Ovary (tissue), 9 donors: ENCODE measurements around the gene TNK2. TPM values are rescaled to one million over a fixed set of nuclear protein-coding genes. Genes with fewer than 3 reads are reported as not detected.

Experiments
- DNase-seq, 5 donors: peaks; one replicate each; pipeline ENCODE4 v3.0.0-alpha.2; 2019 to 2020
- H3K27ac ChIP-seq, 2 donors: fragments of 200-600 bp; one replicate each; pipeline versions ENCODE4 v1.5.1 to v1.8.0; 2019 to 2022
- H3K27me3 ChIP-seq: fragments of 200-600 bp; one replicate; pipeline ENCODE4 v1.8.0; 2022
- H3K36me3 ChIP-seq: fragments of 200-600 bp; sonication (generic); one replicate; pipeline ENCODE4 v1.5.1; 2019
- H3K4me1 ChIP-seq: one replicate; pipeline ENCODE4 v1.8.1; 2013; ENCODE audit warnings: mild to moderate bottlenecking, moderate library complexity; ENCODE audit not compliant: insufficient read depth
- H3K4me3 ChIP-seq: fragments of 200-600 bp; sonication (generic); one replicate; pipeline ENCODE4 v1.5.1; 2017
- H3K9me3 ChIP-seq, 2 donors: fragments of 200-600 bp in 1 of 2; sonication (generic) in 1 of 2; one replicate each; pipeline versions ENCODE4 v1.5.1 to v1.8.1; 2013 to 2019; ENCODE audit warnings: mild to moderate bottlenecking in 1 of 2, moderate library complexity in 1 of 2
- EP300 ChIP-seq: sonication (generic); formaldehyde crosslinking; IDR thresholded peaks from one replicate; pipeline ENCODE4 v1.6.1; 2017; ENCODE audit warnings: antibody characterized with exemption
- POLR2A ChIP-seq: fragments of 450-650 bp; IDR thresholded peaks from one replicate; pipeline ENCODE4 v1.6.1; 2017; ENCODE audit warnings: antibody characterized with exemption, mild to moderate bottlenecking, moderate library complexity
- WGBS, 3 donors: extraction: QIAGEN DNeasy Blood & Tissue Kit in 1 of 3; methylation state at CpG; one replicate each; pipeline versions ENCODE4 v1.1.5 to v1.1.7; 2013 to 2017; 5-methylcytosine and 5-hydroxymethylcytosine counted together
- intact Hi-C, 4 donors: fragments of 100-400 bp; cut with DNase I; formaldehyde crosslinking; loops; one replicate each; pipeline versions ENCODE4 v1.11.0 to v1.15.1; 2022 to 2023
- polyA plus RNA-seq, 2 donors: library from polyadenylated mRNA; stranded (reverse); fragments of 200-250 nt in 1 of 2; fragments of 350-450 nt in 1 of 2; fragmentation: Illumina TruSeq in 1 of 2; extraction: RNeasy Lipid Tissue Mini Kit (QIAGEN cat#74804) in 1 of 2; gene quantifications; one replicate each; pipeline ENCODE4 v1.2.3, GENCODE V29; 2013 to 2014
- total RNA-seq, 7 donors: library from RNA; depleted of rRNA in 2 of 7; stranded (reverse); fragments of >200 nt in 2 of 7; fragmentation: NEBNext Ultra II Directional in 3 of 7; extraction: Animal tissue kit (Norgen Biotek cat#: 25700) in 3 of 7; gene quantifications; one replicate each; pipeline versions ENCODE4 v1.1.0 to v1.2.4, GENCODE V29; 2016 to 2023
- TF ChIP-seq, protein P1 (sequence below), 3 donors: fragments of 450-650 bp in 2 of 3; fragments of 200-600 bp in 1 of 3; IDR thresholded peaks; one replicate each; pipeline versions ENCODE4 v1.5.1 to v1.8.0; 2016 to 2022; ENCODE audit warnings: antibody characterized with exemption in 3 of 3, mild to moderate bottlenecking in 1 of 3
- donor health status: DM: no; HTN: no; CAD: no; lungs with moderate emphysema.
- donor health status: DM: no; HTN: no; CAD: no.
- donor health status: Bipolar disorder and iron deficiency.
- donor health status: DM: yes; HTN: yes; CAD: no.
- donor health status: DM: no; HTN: no; CAD: no.
- donor health status: DM: yes; HTN: yes; CAD: no.

The TNK2 gene
- total and polyA plus RNA-seq, 9 donors, result 2.4 to 50.1 (median 32.4) TPM

DNA sequence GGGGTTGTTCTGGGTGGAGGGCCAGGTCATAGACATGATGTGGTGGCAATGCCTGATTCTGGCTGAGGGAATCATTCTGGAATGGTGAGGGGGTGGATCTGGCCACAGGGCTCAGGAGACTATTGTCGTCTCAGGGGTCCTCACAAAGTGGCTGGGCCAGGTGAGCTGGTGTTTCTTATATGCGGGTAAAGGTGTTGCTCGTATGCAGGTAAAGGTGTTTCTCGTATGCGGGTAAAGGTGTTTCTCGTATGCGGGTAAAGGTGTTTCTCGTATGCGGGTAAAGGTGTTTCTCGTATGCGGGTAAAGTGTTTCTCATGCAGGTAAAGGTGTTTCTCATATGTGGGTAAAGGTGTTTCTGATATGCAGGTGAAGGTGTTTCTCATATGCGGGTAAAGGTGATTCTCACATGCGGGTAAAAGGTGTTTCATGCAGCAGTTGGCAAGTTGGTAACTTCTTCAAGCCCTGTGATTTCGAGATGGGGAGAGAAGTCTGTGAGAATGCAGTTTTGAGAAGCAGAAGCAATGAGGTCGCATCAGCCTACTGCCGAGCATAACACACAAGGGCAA, 86.1 kb downstream of the TNK2 start:
- 88% methylated on average over 16 of the region's 16 CpGs for WGBS, 3 donors
- no peak for TF ChIP-seq POLR2A
- no peak for TF ChIP-seq EP300
- TF ChIP-seq, protein P1, sequence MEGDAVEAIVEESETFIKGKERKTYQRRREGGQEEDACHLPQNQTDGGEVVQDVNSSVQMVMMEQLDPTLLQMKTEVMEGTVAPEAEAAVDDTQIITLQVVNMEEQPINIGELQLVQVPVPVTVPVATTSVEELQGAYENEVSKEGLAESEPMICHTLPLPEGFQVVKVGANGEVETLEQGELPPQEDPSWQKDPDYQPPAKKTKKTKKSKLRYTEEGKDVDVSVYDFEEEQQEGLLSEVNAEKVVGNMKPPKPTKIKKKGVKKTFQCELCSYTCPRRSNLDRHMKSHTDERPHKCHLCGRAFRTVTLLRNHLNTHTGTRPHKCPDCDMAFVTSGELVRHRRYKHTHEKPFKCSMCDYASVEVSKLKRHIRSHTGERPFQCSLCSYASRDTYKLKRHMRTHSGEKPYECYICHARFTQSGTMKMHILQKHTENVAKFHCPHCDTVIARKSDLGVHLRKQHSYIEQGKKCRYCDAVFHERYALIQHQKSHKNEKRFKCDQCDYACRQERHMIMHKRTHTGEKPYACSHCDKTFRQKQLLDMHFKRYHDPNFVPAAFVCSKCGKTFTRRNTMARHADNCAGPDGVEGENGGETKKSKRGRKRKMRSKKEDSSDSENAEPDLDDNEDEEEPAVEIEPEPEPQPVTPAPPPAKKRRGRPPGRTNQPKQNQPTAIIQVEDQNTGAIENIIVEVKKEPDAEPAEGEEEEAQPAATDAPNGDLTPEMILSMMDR (IDR thresholded peaks at IDR 0.05), result no peak
- no peaks in the 10 kb centered on the region for H3K36me3 ChIP-seq
- no peak overlapping the region for H3K4me3 ChIP-seq
- H3K27me3 ChIP-seq, result no peaks in the 10 kb centered on the region
- no peak for DNase-seq
- no peak overlapping the region for H3K27ac ChIP-seq
- H3K9me3 ChIP-seq, result no peaks in the 10 kb centered on the region
- no peaks in the 10 kb centered on the region for H3K4me1 ChIP-seq
- intact Hi-C loops, result no loop called here

DNA sequence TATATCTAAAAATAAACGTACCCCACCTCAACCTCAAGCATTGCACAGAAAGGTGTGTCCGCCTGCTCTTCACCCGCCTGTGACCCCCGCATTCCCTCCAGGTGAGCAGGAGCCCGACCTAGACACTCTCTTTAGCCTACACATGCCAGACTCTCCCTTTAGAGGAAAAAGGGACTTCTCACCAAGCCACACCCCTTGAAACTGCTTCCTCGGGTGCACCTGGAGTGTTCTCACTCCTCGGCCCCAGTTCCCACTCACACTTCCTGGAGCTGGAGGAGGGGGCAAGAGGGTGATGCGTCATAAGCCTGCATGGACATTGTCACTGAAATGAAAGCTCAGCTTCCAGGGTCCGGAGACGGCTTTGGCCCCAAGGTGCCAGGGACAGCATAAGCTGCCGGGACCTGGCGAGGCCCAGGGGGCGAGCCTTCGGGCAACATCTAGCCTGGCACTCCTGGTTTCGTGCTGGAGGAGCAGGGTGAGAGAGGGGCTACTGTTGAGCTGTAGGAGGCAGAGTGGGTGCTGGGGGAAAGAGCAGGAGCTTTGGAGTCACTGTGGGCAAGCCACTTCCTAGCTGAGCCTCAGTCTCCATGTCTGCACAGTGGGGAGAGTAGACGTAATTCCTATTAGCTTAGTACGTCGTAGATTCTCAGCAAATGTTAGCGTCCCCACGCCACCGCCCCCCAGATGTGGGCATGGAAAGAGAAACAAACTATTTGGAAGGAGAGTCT, 86.8 kb downstream of the TNK2 start:
- Histone ChIP-seq H3K27ac (no peak overlapping the region), H3K9me3 (no peaks in the 10 kb centered on the region), H3K4me3 (no peak overlapping the region), H3K4me1 (no peaks in the 10 kb centered on the region), H3K27me3 (no peaks in the 10 kb centered on the region), H3K36me3 (no peaks in the 10 kb centered on the region)
- intact Hi-C loops, result no loop called here
- no peak for DNase-seq
- TF ChIP-seq, protein P1 (IDR thresholded peaks at IDR 0.05), result no peak
- no peak for TF ChIP-seq EP300
- TF ChIP-seq POLR2A, result no peak
- WGBS, 3 donors, result 77 to 81% (median 80%) methylated on average over 21 of the region's 21 CpGs

DNA sequence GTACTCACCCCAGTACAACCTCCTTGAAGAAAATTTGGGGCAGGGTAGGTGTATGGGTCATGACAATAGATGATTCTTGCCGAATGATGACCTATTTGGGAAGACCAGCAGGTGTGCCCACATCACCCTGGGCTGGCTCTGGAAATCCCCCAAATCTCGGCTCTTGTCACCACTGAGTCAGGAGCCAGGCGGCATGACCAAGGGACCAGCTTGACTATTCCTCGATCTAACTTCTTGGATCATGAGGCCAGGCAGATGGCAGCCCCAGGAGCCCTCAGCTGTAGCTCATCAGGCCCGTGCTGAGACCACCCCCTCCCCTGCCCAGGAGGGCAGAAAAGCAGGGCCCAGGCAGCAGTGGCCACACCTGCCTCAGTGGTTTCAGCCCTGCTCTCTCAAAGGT, 87.5 kb downstream of the TNK2 start:
- H3K9me3 ChIP-seq, result no peaks in the 10 kb centered on the region
- no peak overlapping the region for H3K27ac ChIP-seq
- H3K4me3 ChIP-seq, result no peak overlapping the region
- H3K4me1 ChIP-seq, result no peaks in the 10 kb centered on the region
- H3K27me3 ChIP-seq, result no peaks in the 10 kb centered on the region
- TF ChIP-seq, protein P1 (IDR thresholded peaks at IDR 0.05), result no peak
- TF ChIP-seq EP300 (no peak), POLR2A (no peak)
- no peaks in the 10 kb centered on the region for H3K36me3 ChIP-seq
- 81 to 85% (median 85%) methylated on average over 5 of the region's 5 CpGs for WGBS, 3 donors
- intact Hi-C loops, result no loop called here
- DNase-seq, result no peak

DNA sequence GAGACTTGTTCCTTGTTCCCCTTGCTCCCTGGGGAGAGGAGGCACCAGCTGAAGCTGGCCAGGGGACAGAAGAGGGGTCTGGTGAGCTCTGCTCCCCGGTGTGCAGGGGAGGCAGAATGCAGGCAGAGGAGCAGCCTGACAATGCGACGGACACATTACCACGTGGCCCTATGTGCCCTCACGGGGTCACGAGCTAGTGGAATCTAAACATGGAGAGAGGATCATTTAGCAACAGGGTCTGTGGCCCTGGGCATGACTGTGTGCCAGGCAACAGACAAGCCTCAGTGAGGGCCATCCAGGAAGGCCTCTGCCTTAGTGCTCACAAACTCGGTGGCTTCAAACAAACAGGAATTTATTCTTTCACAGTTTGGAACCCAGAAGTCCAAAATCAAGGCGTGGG, 88.2 kb downstream of the TNK2 start:
- Histone ChIP-seq H3K27me3 (no peaks in the 10 kb centered on the region), H3K4me1 (no peaks in the 10 kb centered on the region), H3K36me3 (no peaks in the 10 kb centered on the region), H3K9me3 (no peaks in the 10 kb centered on the region), H3K27ac (no peak overlapping the region), H3K4me3 (no peak overlapping the region)
- no peak for DNase-seq
- TF ChIP-seq POLR2A (no peak), EP300 (no peak)
- TF ChIP-seq, protein P1 (IDR thresholded peaks at IDR 0.05), result no peak
- intact Hi-C loops, result no loop called here
- 65 to 81% (median 77%) methylated on average over 8 of the region's 8 CpGs for WGBS, 3 donors
